Measurements from ENCODE around the gene MTSS2.

DNA sequence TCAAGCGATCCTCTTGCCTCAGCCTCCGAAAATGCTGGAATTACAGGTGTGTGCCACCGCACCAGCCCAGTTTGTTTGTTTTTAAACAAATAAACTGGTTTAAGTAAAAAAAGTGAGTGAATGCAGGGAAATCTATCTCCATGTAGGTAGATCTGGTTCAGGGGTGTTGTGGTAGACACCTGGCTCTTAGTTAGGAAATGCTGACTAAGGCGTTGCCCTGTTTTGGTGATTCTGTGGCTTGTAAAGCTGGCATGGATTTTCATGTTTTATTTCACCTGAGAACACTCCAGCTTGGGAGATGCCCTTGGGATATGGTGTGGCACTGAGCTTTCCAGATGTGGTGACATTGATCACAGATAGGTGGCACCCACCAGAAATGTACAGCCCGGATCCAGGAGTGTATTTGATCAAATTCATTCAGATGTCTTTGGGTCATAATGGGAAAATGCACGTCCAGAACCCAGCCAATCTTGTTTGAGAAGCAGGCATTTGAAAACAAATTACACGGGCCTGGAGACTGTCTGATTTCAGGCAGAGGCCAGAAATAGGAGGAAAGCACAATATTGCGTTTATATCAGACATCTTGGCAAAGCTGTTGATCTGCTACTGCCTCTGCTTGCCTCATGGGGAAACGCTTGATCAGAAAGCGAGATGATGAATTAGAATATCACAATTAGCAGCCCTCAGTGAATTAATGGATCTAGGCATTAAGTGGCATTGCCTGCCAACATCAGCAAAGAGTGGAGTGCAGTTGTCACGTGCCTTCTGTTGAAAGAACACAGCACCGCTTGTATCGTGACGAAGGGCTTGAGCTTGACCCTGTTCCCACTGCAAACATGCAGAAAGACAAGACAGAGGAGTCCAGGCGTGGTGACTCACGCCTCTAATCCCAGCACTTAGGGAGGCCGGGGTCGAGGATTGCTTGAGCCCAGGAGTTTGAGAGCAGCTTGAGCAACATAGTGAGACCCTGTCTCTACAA is 46.8 kb downstream of the MTSS2 start:
- TF ChIP-seq POLR2AphosphoS5 (IDR thresholded peaks at IDR 0.05) (peak; percentile 12 to 46), POLR2A (IDR thresholded peaks at IDR 0.05; ENCODE audit: low read depth) (no peak)
- TF ChIP-seq, protein P1, sequence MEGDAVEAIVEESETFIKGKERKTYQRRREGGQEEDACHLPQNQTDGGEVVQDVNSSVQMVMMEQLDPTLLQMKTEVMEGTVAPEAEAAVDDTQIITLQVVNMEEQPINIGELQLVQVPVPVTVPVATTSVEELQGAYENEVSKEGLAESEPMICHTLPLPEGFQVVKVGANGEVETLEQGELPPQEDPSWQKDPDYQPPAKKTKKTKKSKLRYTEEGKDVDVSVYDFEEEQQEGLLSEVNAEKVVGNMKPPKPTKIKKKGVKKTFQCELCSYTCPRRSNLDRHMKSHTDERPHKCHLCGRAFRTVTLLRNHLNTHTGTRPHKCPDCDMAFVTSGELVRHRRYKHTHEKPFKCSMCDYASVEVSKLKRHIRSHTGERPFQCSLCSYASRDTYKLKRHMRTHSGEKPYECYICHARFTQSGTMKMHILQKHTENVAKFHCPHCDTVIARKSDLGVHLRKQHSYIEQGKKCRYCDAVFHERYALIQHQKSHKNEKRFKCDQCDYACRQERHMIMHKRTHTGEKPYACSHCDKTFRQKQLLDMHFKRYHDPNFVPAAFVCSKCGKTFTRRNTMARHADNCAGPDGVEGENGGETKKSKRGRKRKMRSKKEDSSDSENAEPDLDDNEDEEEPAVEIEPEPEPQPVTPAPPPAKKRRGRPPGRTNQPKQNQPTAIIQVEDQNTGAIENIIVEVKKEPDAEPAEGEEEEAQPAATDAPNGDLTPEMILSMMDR (IDR thresholded peaks at IDR 0.05): no peak

Measured in esophagus muscularis mucosa (tissue), 3 donors.